GM12875 (cell line): ENCODE data around the gene TRIM41.

Experiments
- H3K4me3 ChIP-seq: one replicate; pipeline ENCODE4 v1.5.1; 2011; ENCODE audit warnings: low read depth, low read length, control low read depth
- CTCF ChIP-seq: IDR thresholded peaks from 2 replicates; pipeline ENCODE4 v1.5.1; 2011; ENCODE audit warnings: low read depth, mild to moderate bottlenecking, control low read depth, inconsistent platforms, low read length, moderate library complexity, borderline replicate concordance; ENCODE audit not compliant: insufficient read depth

The TRIM41 gene

GRCh38 chr5:181189363-181189961 is 33.6 kb upstream of the TRIM41 start:
- TF ChIP-seq CTCF = no peak
- H3K4me3 ChIP-seq = peak overlapping the region; percentile 70

GRCh38 chr5:181189962-181190710 is 32.9 kb upstream of the TRIM41 start:
- H3K4me3 ChIP-seq = peak overlapping the region; percentile 70
- TF ChIP-seq CTCF = no peak

GRCh38 chr5:181190711-181191525 is 32.2 kb upstream of the TRIM41 start:
- peak; percentile 38; the same call in 1 of the 2 replicates for TF ChIP-seq CTCF
- peak overlapping the region; percentile 70 for H3K4me3 ChIP-seq

- no peak for TF ChIP-seq CTCF
- H3K4me3 ChIP-seq = peak overlapping the region; percentile 70
These were observed 31.4 kb upstream of the TRIM41 start for GRCh38 chr5:181191526-181192336.

- H3K4me3 ChIP-seq = peak overlapping the region; percentile 70
- no peak for TF ChIP-seq CTCF
These were observed 30.6 kb upstream of the TRIM41 start for GRCh38 chr5:181192337-181193046.

- TF ChIP-seq CTCF = no peak
- no peak overlapping the region for H3K4me3 ChIP-seq
These were observed 29.4 kb upstream of the TRIM41 start for GRCh38 chr5:181193656-181194055.
